Jurkat, Clone E6-1 (cell line): ENCODE results near the gene NCDN.
"Not testable (repeated sequence)": the region's sequence is repeated elsewhere in the genome, so short reads cannot be mapped to it uniquely, and the experiment has no call there.

Experiments
- DNase-seq: peaks from one replicate; pipeline ENCODE4 v3.0.0-alpha.2; 2011; ENCODE audit warnings: low read depth, low spot score
- H3K4me3 ChIP-seq: 2 replicates; pipeline ENCODE4 v1.5.1; 2011; ENCODE audit warnings: mild to moderate bottlenecking, low read length, control low read depth, moderate library complexity

The NCDN gene

DNA sequence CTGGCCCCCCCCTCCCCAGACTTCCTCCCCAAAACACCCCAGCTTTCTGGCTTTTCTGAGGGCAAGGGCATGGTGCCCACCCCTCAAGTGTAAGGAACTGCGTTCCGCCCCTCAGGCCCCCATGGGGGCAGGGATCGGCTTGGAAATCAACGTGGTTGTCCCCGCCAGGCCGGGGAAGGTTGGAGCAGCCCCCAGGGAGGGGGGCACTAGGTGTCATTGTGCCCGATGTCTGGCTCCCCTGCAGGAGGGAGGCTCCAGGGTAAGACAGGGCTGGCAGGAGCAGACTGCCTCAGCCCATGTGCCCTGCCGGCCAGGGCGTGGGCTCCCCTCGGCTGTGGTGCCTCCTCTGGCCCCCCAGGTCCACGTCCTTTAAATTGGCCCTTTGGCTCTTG, 8.1 kb downstream of the NCDN start:
- no peak for DNase-seq
- H3K4me3 ChIP-seq = no peak overlapping the region

DNA sequence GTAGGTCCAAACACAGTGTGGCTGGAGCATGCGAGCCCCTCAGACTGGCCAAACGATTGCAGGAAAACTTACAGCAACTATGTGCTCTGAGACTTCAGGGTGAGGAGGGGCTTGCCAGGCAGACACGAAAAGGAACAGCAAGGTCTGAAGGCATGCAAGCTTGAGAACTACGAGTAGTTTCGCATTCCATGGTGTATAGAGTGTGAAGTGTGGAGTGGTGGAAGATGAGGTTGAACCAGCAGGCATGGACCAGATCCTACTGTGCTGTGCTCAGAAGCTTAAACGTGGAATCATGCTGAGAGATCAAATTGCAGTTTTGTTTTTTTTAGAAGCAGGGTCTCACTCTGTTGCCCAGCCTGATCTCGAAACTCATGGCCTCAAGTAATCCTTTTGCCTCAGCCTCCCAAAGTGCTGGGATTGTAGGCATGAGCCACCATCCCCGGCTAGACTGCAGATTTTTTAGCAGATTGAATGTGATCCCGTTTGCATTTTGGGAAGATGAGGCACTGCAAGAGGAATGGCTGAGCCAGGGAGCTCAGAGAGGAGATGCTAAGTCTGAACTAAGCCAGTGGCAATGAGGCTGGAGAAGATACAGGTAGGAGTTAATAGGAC, 10.5 kb downstream of the NCDN start:
- no peak overlapping the region for H3K4me3 ChIP-seq
- DNase-seq = no peak

GRCh38 chr1:35568975-35569395, 11.4 kb downstream of the NCDN start:
- no peak overlapping the region for H3K4me3 ChIP-seq
- DNase-seq = peak; percentile 68

DNA sequence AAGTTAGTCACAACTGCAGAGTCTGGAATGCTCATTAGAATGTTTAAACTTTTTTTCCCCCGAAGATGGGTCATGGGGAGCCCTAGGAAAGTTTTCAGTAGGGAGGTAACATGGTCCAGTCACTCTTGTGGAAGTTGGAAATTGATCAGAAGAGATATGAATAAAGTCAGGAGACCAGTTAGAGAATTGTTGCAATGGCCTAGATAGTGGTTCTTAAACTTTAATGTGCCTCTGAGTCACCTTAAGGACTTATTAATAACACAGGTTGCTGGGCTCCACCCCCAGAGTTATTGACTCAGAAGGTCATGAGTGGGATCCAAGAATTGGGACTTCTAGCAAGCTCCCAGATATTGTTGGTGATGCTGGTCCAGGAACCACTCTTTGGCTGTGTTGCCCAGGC, 12.3 kb downstream of the NCDN start:
- H3K4me3 ChIP-seq = no peak overlapping the region
- no peak for DNase-seq

GRCh38 chr1:35570589-35571137, 13.1 kb downstream of the NCDN start:
- DNase-seq = no peak
- no peak overlapping the region for H3K4me3 ChIP-seq

- DNase-seq = no peak
- no peak overlapping the region for H3K4me3 ChIP-seq
These were observed 13.7 kb downstream of the NCDN start for GRCh38 chr1:35571263-35571662.

DNA sequence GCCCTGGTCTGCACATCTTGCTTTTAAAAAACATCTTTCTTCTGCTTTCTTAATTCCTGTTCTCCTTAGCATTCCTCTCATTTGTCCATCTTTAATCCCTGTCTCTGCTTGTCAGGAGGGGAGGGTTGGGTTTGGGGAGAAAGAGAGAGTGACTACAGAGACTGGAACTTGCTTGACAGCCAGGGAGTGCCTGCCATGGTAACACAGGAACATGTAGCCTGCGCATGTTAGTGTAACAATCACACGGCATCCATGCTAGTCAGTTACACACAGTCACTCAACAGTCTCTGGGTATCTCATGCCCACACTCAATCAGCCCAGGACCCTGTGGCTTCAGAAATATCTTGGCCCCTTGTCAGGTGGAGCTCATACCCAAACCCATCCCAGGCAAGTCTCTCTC, 14.7 kb downstream of the NCDN start:
- H3K4me3 ChIP-seq = no peak overlapping the region

DNA sequence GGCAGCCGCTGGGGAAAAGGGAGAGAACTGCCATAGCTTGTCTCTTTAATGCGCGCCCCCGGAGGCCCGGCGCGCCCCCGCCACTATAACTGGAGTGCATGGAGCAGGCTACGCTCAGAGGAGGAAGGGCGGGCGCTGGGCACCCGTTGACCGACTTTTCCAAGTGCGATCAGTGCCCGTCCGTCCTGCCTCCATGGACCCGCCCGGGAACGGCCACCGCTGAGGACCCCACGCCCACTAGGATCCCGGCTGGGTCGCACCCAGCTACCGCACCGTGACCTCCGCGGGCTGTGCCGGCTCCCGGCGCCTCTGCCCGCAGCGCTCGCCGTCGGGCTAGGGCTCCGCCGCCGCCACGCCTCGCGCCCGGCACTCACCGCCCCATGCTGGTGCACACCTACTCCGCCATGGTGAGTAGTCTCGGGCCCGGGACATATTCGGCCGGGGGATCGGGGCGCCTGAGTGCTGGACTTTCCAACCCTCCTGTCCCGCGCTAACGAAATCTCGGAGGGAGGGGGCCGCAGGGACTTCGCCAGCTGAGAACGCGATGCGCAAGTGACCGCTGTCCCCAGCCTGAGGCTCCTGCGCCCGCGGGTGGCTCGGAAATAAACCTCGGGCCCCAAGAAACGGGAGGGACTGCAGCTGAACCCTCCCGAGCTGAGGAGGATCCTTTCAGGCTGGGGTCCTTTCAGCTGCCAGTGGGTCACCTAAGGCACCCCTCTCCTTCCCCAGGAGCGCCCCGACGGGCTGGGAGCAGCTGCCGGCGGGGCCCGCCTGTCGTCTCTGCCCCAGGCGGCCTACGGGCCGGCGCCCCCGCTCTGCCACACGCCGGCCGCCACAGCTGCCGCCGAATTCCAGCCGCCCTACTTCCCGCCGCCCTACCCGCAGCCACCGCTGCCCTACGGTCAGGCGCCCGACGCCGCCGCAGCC, 15.9 kb downstream of the NCDN start, which contains the start of gene TFAP2E:
Gene TFAP2E (plus strand): TSS at position 117 of the 927 bp plus-strand sequence. CDS start 264 bp downstream, at position 381.
- H3K4me3 ChIP-seq = no peak within 1 kb of the TSS
- no peak for DNase-seq

More for the DNA sequence above, 14.7 kb downstream of the NCDN start:
- DNase-seq = no peak

- no peak overlapping the region for H3K4me3 ChIP-seq
- DNase-seq = no peak
These were observed 16.6 kb downstream of the NCDN start for GRCh38 chr1:35574125-35574654.

DNA sequence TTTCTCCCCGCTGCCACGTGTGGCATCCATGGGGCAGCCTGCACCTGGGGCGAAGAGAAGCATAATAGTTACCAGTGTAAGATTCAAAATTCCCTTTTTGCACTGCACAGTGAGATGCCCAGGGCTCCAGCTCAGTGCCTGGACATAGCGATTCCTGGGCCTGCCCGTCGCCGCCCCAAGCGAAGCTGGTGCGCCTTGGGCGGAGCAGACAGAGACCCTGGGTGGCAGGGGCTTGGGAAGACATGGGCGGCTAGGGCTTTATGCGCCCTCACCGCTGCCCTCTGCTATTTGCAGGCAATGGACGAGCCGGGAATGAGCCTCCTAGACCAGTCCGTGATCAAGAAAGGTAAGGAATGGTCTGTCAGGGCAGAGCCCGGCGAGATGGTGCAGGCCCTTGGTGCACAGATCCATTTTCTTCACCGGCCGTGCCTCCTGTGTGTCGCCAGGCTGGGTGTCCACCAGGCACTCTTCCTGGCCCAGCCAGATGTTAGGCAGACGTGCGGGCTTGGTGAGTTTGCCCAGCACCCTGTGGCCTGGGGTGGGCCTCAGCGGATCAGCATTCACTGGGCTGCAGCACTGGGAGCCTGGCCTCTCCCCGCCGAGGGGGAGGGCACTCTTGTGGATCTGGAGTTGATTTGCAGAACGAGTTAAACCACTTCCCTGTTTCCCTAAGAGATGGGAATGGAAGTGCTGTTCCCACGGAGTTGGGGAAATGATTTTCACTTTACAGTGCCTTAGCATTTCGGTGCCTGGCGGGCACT, 17.2 kb downstream of the NCDN start:
- no peak overlapping the region for H3K4me3 ChIP-seq
- DNase-seq = no peak

DNA sequence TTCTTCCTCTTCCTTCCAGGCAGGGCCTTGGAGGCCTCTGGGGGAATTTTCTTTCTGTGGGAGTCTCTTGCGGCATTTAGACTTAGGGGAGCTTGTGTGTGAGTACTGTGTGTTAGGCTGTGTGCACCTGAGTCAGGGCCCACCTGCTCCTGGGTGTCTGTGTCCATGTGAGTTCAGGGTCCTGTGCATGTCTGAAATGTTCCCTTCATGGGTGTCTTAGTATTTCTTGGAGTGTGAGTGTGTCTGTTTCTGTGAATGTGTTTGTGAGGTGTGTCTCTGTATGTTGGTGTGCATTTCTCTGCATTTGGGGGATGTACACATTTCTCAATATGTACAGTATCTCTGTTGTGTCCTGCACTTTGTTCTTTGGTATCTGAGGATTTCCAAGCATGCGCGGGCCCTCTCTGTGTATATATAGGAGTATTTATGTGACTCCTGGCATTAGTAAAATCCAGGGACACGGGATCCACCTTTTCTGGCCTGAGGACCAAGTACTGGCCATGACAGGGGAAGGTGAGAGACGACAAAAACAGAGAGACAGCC, 17.9 kb downstream of the NCDN start:
- DNase-seq = no peak
- no peak overlapping the region for H3K4me3 ChIP-seq

- H3K4me3 ChIP-seq = no peak overlapping the region
- no peak for DNase-seq
These were observed 18.6 kb downstream of the NCDN start for GRCh38 chr1:35576061-35576765.

DNA sequence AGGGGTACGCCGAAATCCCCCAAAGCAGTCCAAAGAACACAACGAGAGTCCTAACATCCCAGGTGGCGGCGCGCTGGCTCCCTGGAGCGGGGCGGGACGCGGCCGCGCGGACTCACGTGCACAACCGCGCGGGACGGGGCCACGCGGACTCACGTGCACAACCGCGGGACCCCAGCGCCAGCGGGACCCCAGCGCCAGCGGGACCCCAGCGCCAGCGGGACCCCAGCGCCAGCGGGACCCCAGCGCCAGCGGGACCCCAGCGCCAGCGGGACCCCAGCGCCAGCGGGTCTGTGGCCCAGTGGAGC, 19.1 kb downstream of the NCDN start:
- H3K4me3 ChIP-seq, DNase-seq: not testable (repeated sequence)

DNA sequence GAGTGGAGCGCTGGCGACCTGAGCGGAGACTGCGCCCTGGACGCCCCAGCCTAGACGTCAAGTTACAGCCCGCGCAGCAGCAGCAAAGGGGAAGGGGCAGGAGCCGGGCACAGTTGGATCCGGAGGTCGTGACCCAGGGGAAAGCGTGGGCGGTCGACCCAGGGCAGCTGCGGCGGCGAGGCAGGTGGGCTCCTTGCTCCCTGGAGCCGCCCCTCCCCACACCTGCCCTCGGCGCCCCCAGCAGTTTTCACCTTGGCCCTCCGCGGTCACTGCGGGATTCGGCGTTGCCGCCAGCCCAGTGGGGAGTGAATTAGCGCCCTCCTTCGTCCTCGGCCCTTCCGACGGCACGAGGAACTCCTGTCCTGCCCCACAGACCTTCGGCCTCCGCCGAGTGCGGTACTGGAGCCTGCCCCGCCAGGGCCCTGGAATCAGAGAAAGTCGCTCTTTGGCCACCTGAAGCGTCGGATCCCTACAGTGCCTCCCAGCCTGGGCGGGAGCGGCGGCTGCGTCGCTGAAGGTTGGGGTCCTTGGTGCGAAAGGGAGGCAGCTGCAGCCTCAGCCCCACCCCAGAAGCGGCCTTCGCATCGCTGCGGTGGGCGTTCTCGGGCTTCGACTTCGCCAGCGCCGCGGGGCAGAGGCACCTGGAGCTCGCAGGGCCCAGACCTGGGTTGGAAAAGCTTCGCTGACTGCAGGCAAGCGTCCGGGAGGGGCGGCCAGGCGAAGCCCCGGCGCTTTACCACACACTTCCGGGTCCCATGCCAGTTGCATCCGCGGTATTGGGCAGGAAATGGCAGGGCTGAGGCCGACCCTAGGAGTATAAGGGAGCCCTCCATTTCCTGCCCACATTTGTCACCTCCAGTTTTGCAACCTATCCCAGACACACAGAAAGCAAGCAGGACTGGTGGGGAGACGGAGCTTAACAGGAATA, 19.7 kb downstream of the NCDN start:
- peak overlapping the region; percentile 47 for H3K4me3 ChIP-seq
- DNase-seq = peak; percentile 91

GRCh38 chr1:35580949-35581388, 23.4 kb downstream of the NCDN start:
- no peak overlapping the region for H3K4me3 ChIP-seq
- no peak for DNase-seq

- H3K4me3 ChIP-seq = not testable (repeated sequence)
These were observed 24.0 kb downstream of the NCDN start for GRCh38 chr1:35581621-35582020.

DNA sequence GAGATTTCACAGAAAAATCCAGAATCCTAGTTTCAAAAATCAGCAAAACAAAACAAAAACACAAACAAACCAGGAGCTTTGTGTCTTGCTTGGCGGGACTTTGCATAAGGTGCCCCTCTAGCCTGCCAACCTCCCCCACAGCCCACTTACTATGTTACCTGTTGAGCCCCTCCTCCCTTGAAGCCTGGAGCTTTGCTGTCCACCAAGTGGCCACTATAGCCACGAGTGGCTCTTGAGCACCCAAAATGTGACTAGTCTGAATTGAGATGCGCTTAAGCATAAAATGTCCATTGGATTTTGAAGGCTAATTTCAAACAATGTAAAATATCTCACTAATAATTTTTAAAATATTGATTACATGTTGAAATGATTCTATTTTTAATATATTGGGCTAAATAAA, 27.7 kb downstream of the NCDN start:
- H3K4me3 ChIP-seq = no peak overlapping the region
- DNase-seq = no peak

More at GRCh38 chr1:35581621-35582020, 24.0 kb downstream of the NCDN start:
- not testable (repeated sequence) for DNase-seq
